Measurements from ENCODE around the gene SPRED1.

The SPRED1 gene

GRCh38 chr15:38285456-38285855 is 32.8 kb downstream of the SPRED1 start:
- DNase-seq, result no peak

GRCh38 chr15:38294126-38294525 is 41.5 kb downstream of the SPRED1 start:
- DNase-seq, result no peak

GRCh38 chr15:38297623-38298388 is 45.2 kb downstream of the SPRED1 start:
- DNase-seq, result no peak

GRCh38 chr15:38299216-38299615 is 46.6 kb downstream of the SPRED1 start:
- DNase-seq, result no peak

- no peak for DNase-seq
Observed at GRCh38 chr15:38300395-38300794, 47.8 kb downstream of the SPRED1 start.

GRCh38 chr15:38304481-38304880 is 51.8 kb downstream of the SPRED1 start:
- no peak for DNase-seq

GRCh38 chr15:38307251-38307650 is 54.6 kb downstream of the SPRED1 start:
- DNase-seq, result no peak

GRCh38 chr15:38307861-38308641 is 55.4 kb downstream of the SPRED1 start:
- no peak for DNase-seq

- DNase-seq, result no peak
Observed at GRCh38 chr15:38308797-38309196, 56.2 kb downstream of the SPRED1 start.

- DNase-seq, result no peak
Observed at GRCh38 chr15:38312190-38312589, 59.6 kb downstream of the SPRED1 start.

GRCh38 chr15:38316311-38316710 is 63.7 kb downstream of the SPRED1 start:
- DNase-seq, result no peak

- no peak for DNase-seq
Observed at GRCh38 chr15:38320181-38320580, 67.5 kb downstream of the SPRED1 start.

GRCh38 chr15:38320866-38321265 is 68.2 kb downstream of the SPRED1 start:
- no peak for DNase-seq

GRCh38 chr15:38323895-38324294 is 71.3 kb downstream of the SPRED1 start:
- no peak for DNase-seq

GRCh38 chr15:38324939-38325647 is 72.5 kb downstream of the SPRED1 start:
- DNase-seq, result no peak

GRCh38 chr15:38325648-38325990 is 73.0 kb downstream of the SPRED1 start:
- no peak for DNase-seq

- DNase-seq, result no peak
Observed at GRCh38 chr15:38332711-38333110, 80.1 kb downstream of the SPRED1 start.

- no peak for DNase-seq
Observed at GRCh38 chr15:38335116-38335515, 82.5 kb downstream of the SPRED1 start.

GRCh38 chr15:38344351-38344750 is 91.7 kb downstream of the SPRED1 start:
- no peak for DNase-seq

GRCh38 chr15:38349251-38349650 is 96.6 kb downstream of the SPRED1 start:
- no peak for DNase-seq

- DNase-seq, result no peak
Observed at GRCh38 chr15:38351466-38351865, 98.8 kb downstream of the SPRED1 start.

GRCh38 chr15:38354315-38354929 is 101.8 kb downstream of the SPRED1 start:
- peak; percentile 25 for DNase-seq

GRCh38 chr15:38362355-38362754 is 109.7 kb downstream of the SPRED1 start:
- no peak for DNase-seq

All from NK-92 treated with Interleukin-12 subunit alpha and Interleukin-12 subunit beta, amount 100 ng/mL, for 24 hours (cell line).